C4-2B (cell line): ENCODE results near the gene LATS1.
"Not testable (repeated sequence)": the region's sequence is repeated elsewhere in the genome, so short reads cannot be mapped to it uniquely, and the experiment has no call there.

ENCODE experiments used
- H3K27ac ChIP-seq: fragments of 450-650 bp; 2 replicates; pipeline ENCODE4 v1.5.1; 2017
- CTCF ChIP-seq: fragments of 450-650 bp; conservative IDR thresholded peaks from 2 replicates; pipeline ENCODE4 v1.5.1; 2017; ENCODE audit warnings: mild to moderate bottlenecking
- ZFX ChIP-seq: fragments of 450-650 bp; IDR thresholded peaks from 2 replicates; pipeline ENCODE4 v1.6.1; 2017

LATS1 gene

DNA sequence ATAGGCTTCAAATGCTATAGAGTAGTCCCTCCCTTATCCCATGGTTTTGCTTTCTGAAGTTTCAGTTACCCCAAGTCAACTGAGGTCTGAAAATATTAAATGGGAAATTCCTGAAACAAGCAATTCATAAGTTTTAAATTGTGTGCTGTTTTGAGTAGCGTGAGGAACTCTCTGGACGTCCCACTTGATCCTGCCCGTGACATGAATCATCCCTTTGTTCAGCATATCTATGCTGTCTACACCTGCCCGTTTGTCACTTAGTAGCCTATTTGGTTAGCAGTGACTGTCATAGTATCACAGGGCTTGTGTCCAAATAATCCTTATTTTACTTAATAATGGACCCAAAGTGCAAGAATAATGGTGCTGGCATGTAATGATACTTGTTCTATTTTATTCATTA, 36.6 kb upstream of the LATS1 start:
- no peak overlapping the region for H3K27ac ChIP-seq
- no peak for TF ChIP-seq CTCF
- TF ChIP-seq ZFX: no peak

GRCh38 chr6:149753374-149753637, 35.4 kb upstream of the LATS1 start:
- H3K27ac ChIP-seq: not testable (repeated sequence)

GRCh38 chr6:149752600-149753373, 34.9 kb upstream of the LATS1 start:
- TF ChIP-seq CTCF: no peak
- TF ChIP-seq ZFX: no peak
- no peak overlapping the region for H3K27ac ChIP-seq

GRCh38 chr6:149751920-149752319, 34.0 kb upstream of the LATS1 start:
- not testable (repeated sequence) for H3K27ac ChIP-seq

DNA sequence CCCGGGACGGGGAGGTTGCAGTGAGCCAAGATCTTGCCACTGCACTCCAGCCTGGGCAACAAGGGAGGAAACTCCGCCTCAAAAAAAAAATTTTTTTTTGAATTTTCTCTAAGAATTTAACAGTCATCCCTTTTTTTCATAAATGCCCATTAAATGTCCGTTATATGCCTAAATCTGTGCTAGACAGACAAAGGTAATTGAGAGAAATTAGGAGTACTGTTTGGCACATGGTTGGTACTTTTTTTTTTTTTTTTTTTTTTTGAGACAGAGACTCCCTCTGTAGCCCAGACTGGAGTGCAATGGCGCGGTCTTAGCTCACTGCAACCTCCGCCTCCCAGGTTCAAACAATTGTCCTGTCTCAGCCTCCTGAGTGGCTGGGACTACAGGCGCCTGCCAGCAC, 33.3 kb upstream of the LATS1 start:
- peak overlapping the region; percentile 93 for H3K27ac ChIP-seq
- TF ChIP-seq ZFX (no peak), CTCF (no peak)

- TF ChIP-seq CTCF: no peak
- TF ChIP-seq ZFX: 0 out of 2 replicates have a peak, but pooled peaks have one; percentile 7
- H3K27ac ChIP-seq: peak overlapping the region; percentile 93
Observed at GRCh38 chr6:149750136-149750609, 32.3 kb upstream of the LATS1 start.

- TF ChIP-seq ZFX (peak; percentile 51; the same call in 1 of the 2 replicates), CTCF (no peak)
- peak within 1 kb of the TSS; percentile 93 for H3K27ac ChIP-seq
Observed at GRCh38 chr6:149749594-149750135, 31.8 kb upstream of the LATS1 start, which contains the start of gene PCMT1. TSS of gene PCMT1 (plus strand) at chr6:149749741. CDS start at chr6:149749902, 161 bp downstream.

GRCh38 chr6:149749082-149749593, 31.2 kb upstream of the LATS1 start:
- H3K27ac ChIP-seq: peak overlapping the region; percentile 93
